ENCODE data around the gene RNH1. TPM values are rescaled to one million over a fixed set of nuclear protein-coding genes. Genes with fewer than 3 reads are reported as not detected.

The RNH1 gene
- total and polyA plus RNA-seq, 10 of the 15 experiments (the other 5 are each of a cell fraction or from before 2014, with no cell fraction given) = 2.3 to 162 (median 72.1) TPM

DNA sequence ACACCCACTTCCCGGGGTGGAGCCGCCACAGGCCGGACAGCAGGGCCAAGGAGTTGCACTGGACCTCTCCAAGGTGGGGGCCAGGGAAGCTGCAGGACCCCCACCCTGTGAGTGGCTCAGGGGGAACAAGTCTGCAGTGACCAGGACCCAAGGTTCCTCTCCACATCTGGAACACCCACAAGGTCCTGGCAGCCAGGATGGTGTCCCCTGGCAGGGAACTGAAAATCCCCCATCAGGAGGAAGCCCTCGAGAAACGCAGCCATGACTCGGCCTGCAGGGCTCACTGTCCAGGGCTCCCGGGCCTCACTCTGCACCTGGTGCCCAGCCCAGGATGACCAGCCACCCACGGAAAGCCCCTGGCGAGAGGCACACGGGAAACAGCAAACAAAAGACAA lies 11.5 kb downstream of the RNH1 start:
- Histone ChIP-seq H3K4me3 (no peak overlapping the region), H2AFZ (ENCODE audit: control insufficient read depth, low read depth, low read length) (no peak overlapping the region), H3K79me2 (ENCODE audit: control insufficient read depth, insufficient read depth, low read length) (no peaks in the 10 kb centered on the region), H3K27ac (ENCODE audit: control insufficient read depth, insufficient read depth) (no peak overlapping the region), H3K4me1 (ENCODE audit: control insufficient read depth, insufficient read depth, low read length) (no peaks in the 10 kb centered on the region; the same call in 1 of the 2 replicates), H3K4me2 (ENCODE audit: control insufficient read depth, insufficient read depth) (no peak overlapping the region), H3K36me3 (ENCODE audit: control insufficient read depth in 2 of 2, insufficient read depth in 2 of 2, low read length in 1 of 2) (peaks cover 16 to 46% of the 10 kb centered on the region in 2 experiments), H3K27me3 (replicated peaks in 1 of 2; ENCODE audit: control insufficient read depth in 2 of 2, insufficient read depth in 2 of 2, low read length in 1 of 2) (no peaks in the 10 kb centered on the region), H3K9ac (ENCODE audit: control insufficient read depth, insufficient read depth, low read length) (no peak overlapping the region), H4K20me1 (ENCODE audit: control insufficient read depth, insufficient read depth) (no peaks in the 10 kb centered on the region), H3K9me3 (replicated peaks; ENCODE audit: control insufficient read depth, insufficient read depth, low read length) (no peaks in the 10 kb centered on the region)
- ChIA-PET POLR2A (no interaction called here), CTCF (no interaction called here), RAD21 (ENCODE audit: unreplicated experiment) (no interaction called here), SMC1A (ENCODE audit: uncharacterized antibody, unreplicated experiment) (no interaction called here)
- DNase-seq (ENCODE audit: low read depth, low spot score) (no peak), ATAC-seq (no peak), FAIRE-seq (no peak)
- 68% methylated on average over 10 of the region's 10 CpGs for WGBS (ENCODE audit: insufficient coverage, insufficient replicate concordance, low lambda C conversion rate, missing lambda C conversion rate)
- in situ Hi-C loops (cut with MboI) = no loop called here
- no TSS peak for BruUV-seq (replicated peaks)
- intact Hi-C loops (cut with micrococcal nuclease; ENCODE audit: unreplicated experiment) = no loop called here
- TF ChIP-seq, protein P1, sequence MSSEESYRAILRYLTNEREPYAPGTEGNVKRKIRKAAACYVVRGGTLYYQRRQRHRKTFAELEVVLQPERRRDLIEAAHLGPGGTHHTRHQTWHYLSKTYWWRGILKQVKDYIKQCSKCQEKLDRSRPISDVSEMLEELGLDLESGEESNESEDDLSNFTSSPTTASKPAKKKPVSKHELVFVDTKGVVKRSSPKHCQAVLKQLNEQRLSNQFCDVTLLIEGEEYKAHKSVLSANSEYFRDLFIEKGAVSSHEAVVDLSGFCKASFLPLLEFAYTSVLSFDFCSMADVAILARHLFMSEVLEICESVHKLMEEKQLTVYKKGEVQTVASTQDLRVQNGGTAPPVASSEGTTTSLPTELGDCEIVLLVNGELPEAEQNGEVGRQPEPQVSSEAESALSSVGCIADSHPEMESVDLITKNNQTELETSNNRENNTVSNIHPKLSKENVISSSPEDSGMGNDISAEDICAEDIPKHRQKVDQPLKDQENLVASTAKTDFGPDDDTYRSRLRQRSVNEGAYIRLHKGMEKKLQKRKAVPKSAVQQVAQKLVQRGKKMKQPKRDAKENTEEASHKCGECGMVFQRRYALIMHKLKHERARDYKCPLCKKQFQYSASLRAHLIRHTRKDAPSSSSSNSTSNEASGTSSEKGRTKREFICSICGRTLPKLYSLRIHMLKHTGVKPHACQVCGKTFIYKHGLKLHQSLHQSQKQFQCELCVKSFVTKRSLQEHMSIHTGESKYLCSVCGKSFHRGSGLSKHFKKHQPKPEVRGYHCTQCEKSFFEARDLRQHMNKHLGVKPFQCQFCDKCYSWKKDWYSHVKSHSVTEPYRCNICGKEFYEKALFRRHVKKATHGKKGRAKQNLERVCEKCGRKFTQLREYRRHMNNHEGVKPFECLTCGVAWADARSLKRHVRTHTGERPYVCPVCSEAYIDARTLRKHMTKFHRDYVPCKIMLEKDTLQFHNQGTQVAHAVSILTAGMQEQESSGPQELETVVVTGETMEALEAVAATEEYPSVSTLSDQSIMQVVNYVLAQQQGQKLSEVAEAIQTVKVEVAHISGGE (CRISPR knock-in tag; IDR thresholded peaks at IDR 0.05) = no peak
- no peak for TF ChIP-seq CEBPB (IDR thresholded peaks at IDR 0.05; ENCODE audit: borderline replicate concordance in 1 of 2, low read depth in 2 of 2, low read length in 2 of 2)
- no peak for TF ChIP-seq SRF (IDR thresholded peaks at IDR 0.05; ENCODE audit: low read depth in 2 of 2, low read length in 2 of 2)
- TF ChIP-seq, protein P2, sequence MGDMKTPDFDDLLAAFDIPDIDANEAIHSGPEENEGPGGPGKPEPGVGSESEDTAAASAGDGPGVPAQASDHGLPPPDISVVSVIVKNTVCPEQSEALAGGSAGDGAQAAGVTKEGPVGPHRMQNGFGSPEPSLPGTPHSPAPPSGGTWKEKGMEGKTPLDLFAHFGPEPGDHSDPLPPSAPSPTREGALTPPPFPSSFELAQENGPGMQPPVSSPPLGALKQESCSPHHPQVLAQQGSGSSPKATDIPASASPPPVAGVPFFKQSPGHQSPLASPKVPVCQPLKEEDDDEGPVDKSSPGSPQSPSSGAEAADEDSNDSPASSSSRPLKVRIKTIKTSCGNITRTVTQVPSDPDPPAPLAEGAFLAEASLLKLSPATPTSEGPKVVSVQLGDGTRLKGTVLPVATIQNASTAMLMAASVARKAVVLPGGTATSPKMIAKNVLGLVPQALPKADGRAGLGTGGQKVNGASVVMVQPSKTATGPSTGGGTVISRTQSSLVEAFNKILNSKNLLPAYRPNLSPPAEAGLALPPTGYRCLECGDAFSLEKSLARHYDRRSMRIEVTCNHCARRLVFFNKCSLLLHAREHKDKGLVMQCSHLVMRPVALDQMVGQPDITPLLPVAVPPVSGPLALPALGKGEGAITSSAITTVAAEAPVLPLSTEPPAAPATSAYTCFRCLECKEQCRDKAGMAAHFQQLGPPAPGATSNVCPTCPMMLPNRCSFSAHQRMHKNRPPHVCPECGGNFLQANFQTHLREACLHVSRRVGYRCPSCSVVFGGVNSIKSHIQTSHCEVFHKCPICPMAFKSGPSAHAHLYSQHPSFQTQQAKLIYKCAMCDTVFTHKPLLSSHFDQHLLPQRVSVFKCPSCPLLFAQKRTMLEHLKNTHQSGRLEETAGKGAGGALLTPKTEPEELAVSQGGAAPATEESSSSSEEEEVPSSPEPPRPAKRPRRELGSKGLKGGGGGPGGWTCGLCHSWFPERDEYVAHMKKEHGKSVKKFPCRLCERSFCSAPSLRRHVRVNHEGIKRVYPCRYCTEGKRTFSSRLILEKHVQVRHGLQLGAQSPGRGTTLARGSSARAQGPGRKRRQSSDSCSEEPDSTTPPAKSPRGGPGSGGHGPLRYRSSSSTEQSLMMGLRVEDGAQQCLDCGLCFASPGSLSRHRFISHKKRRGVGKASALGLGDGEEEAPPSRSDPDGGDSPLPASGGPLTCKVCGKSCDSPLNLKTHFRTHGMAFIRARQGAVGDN (IDR thresholded peaks at IDR 0.05) = no peak
- no peak for TF ChIP-seq BACH1 (IDR thresholded peaks at IDR 0.05; ENCODE audit: borderline replicate concordance)
- TF ChIP-seq JUND (IDR thresholded peaks at IDR 0.05; ENCODE audit: low read depth, low read length) = no peak
- TF ChIP-seq CBFB (IDR thresholded peaks at IDR 0.05; ENCODE audit: low read depth) = no peak
